NB4 (cell line): ENCODE data around the gene CWF19L2.
"Not testable (repeated sequence)": the region's sequence is repeated elsewhere in the genome, so short reads cannot be mapped to it uniquely, and the experiment has no call there.

ENCODE experiments used
- DNase-seq: peaks from one replicate; pipeline ENCODE4 v3.0.0; 2010; ENCODE audit warnings: low read depth
- H3K4me3 ChIP-seq: one replicate; pipeline ENCODE4 v1.5.1; 2011; ENCODE audit warnings: mild to moderate bottlenecking, low read depth, low read length, moderate library complexity
- CTCF ChIP-seq: IDR thresholded peaks from one replicate; pipeline ENCODE4 v1.5.1; 2012; ENCODE audit warnings: low read depth, low read length
- MYC ChIP-seq: IDR thresholded peaks from 2 replicates; pipeline ENCODE4 v1.6.1; 2011; ENCODE audit warnings: low read depth, low read length
- POLR2A ChIP-seq: IDR thresholded peaks from 2 replicates; pipeline ENCODE4 v1.6.1; 2011; ENCODE audit warnings: mild to moderate bottlenecking; ENCODE audit not compliant: insufficient read length; ENCODE audit errors: extremely low read depth
- TF ChIP-seq, protein P1 (sequence below): IDR thresholded peaks from 2 replicates; pipeline ENCODE4 v1.6.1; 2011; ENCODE audit warnings: low read depth, low read length

Gene CWF19L2

DNA sequence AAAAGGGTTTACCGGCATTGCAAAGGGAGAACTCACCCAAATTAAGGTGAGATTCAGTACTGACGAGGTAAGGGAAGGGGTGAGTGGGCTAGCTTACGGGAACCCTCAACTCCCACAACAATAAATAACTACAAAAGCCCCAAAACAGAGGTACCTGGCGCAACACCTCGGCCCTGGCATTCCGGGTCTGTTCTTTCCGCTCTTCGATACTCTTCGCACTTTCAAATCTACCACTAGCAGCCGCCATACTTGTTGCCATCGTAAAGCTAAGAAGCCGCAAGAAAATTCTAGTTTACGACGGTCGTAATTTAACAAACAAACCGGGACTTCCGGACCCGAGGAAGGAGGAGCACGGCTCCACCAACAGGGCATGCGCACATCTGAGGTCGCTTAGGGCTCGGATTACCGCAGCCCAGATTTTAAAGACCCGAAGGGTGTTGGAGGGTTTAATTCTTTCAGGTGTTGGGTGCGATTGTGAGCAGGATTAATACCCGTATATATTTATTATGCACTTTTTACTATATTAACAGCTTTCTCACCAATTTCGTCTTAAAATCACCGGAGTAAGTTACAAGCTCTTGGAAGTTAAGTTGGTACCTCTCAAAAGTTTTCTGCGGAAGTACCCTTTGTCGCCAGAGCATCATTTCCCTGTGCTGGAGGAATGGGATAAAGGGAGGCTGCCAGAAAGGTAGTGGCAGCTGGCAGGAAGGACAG, at the start of gene CWF19L2:
CWF19L2 (minus strand) TSS at position 268 of the 714 bp plus-strand sequence; CDS start at position 259, 9 bp downstream.
- peak within 1 kb of the TSS; percentile 91 for H3K4me3 ChIP-seq
- DNase-seq: peak; percentile 94
- TF ChIP-seq, protein P1, sequence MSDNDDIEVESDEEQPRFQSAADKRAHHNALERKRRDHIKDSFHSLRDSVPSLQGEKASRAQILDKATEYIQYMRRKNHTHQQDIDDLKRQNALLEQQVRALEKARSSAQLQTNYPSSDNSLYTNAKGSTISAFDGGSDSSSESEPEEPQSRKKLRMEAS: no peak
- TF ChIP-seq MYC (0 out of 2 replicates have a peak, but pooled peaks have one; percentile 34), POLR2A (peak; percentile 64), CTCF (no peak)

- H3K4me3 ChIP-seq: no peak overlapping the region
- TF ChIP-seq, protein P1: no peak
- no peak for TF ChIP-seq CTCF
- TF ChIP-seq MYC: no peak
- TF ChIP-seq POLR2A: no peak
- no peak for DNase-seq
Observed at GRCh38 chr11:107505647-107506225, 48.1 kb upstream of the CWF19L2 start.

DNA sequence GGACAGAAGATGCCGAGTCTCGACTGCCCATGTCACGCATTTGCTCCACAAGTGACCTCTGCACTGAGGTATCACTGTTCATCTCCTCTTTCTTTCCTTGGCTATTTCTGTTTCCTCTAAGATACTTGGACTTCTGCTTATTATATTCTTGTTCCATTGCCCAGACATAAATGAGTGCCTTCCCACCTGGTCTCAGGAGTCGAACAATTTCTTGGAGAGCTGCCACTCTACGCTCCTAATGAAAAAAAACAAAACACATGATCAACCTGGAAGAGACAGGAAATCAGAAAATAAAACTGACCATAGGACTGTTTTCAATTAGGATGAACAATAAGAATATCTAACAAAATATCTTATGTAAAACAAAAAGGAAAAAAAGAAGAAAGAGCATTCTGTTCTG, 47.4 kb upstream of the CWF19L2 start:
- H3K4me3 ChIP-seq: no peak overlapping the region
- TF ChIP-seq, protein P1: no peak
- TF ChIP-seq POLR2A: no peak
- no peak for DNase-seq

DNA sequence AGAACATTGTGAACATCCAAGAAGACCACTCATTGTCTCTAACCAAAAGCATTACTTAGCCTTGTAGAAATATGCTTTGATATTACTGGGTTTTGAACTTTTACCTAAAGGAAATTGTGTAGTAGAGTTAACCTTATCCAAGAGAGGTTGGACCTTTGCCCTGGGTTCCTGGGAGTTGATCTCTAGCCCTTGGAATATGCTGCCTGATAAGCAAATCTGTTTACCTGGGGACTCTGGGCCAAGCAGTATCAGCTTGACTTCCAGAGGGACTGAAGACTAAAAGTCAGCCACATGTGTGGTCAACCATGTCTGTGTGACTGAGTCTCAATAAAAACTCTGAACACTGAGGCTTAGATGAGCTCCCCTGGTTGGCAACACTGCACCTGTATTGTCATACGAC, 44.1 kb upstream of the CWF19L2 start:
- no peak for DNase-seq
- no peak overlapping the region for H3K4me3 ChIP-seq
- TF ChIP-seq, protein P1: no peak
- TF ChIP-seq MYC: no peak
- no peak for TF ChIP-seq CTCF
- TF ChIP-seq POLR2A: no peak

DNA sequence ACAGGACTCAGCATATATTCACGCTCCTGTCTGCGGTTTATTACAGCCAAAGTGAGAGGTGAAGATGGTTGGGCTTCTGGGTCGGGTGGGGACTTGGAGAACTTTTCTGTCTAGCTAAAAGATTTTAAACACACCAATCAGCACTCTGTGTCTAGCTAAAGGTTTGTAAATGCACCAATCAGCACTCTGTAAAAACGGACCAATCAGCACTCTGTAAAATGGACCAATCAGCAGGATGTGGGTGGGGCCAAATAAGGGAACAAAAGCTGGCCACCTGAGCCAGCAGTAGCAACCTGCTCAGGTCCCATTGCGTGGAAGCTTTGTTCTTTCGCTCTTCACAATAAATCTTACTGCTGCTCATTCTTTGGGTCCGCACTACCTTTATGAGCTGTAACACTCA, 39.7 kb upstream of the CWF19L2 start:
- not testable (repeated sequence) for H3K4me3 ChIP-seq, DNase-seq

DNA sequence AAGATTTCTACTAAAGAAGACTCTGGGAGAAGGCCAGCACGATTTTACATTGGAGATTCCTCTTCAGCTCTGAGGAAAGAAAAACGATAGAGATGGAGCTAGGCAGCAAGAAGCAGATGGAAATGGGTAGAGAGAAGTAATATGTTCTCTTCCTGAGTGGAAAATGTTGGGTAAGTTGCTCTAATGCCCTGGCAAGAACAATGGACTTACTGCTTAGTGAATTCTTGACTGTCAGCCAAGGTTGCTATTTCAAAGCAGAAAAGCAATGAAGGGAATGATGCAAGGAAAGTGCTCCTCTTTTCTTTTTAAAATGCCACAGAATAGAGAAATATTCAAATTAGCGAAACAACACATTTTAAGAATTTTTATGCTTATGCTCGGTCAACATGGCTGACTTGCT, 38.4 kb upstream of the CWF19L2 start:
- H3K4me3 ChIP-seq: no peak overlapping the region
- no peak for DNase-seq

More for the DNA sequence above, 38.4 kb upstream of the CWF19L2 start:
- TF ChIP-seq POLR2A (no peak), CTCF (no peak)
